ENCODE measurements around the gene TTC3. TPM values are rescaled to one million over a fixed set of nuclear protein-coding genes. Genes with fewer than 3 reads are reported as not detected.

TTC3 gene
- total RNA-seq, 4 donors from 2014 or later: 96.5 to 195 (median 122) TPM

- Histone ChIP-seq H3K36me3 (no peaks in the 10 kb centered on the region), H3K4me1 (peaks cover 14% of the 10 kb centered on the region), H3K27me3 (no peaks in the 10 kb centered on the region), H3K27ac (no peak overlapping the region), H3K4me3 (no peak overlapping the region), H3K9me3 (no peaks in the 10 kb centered on the region)
- no peak for DNase-seq (ENCODE audit: low spot score in 2 of 2)
- TF ChIP-seq POLR2AphosphoS5 (IDR thresholded peaks at IDR 0.05) (no peak), CTCF (IDR thresholded peaks at IDR 0.05) (no peak), EP300 (IDR thresholded peaks at IDR 0.05) (no peak), POLR2A (IDR thresholded peaks at IDR 0.05) (no peak)
Observed at GRCh38 chr21:37082856-37083528, 9.9 kb downstream of the TTC3 start.

- TF ChIP-seq POLR2AphosphoS5 (IDR thresholded peaks at IDR 0.05): no peak
- no peak for TF ChIP-seq CTCF (IDR thresholded peaks at IDR 0.05)
- no peak for TF ChIP-seq POLR2A (IDR thresholded peaks at IDR 0.05)
- no peak for TF ChIP-seq EP300 (IDR thresholded peaks at IDR 0.05)
- no peaks in the 10 kb centered on the region for H3K27me3 ChIP-seq
- H3K36me3 ChIP-seq: no peaks in the 10 kb centered on the region
- no peak for DNase-seq (ENCODE audit: low spot score in 2 of 2)
- peaks cover 14% of the 10 kb centered on the region for H3K4me1 ChIP-seq
- WGBS: 78% methylated on average over 3 of the region's 3 CpGs
- H3K9me3 ChIP-seq: no peaks in the 10 kb centered on the region
- no peak overlapping the region for H3K4me3 ChIP-seq
- no peak overlapping the region for H3K27ac ChIP-seq
Observed at GRCh38 chr21:37085726-37086125, 12.7 kb downstream of the TTC3 start.

GRCh38 chr21:37087188-37087587, 14.1 kb downstream of the TTC3 start:
- peaks cover 14% of the 10 kb centered on the region for H3K4me1 ChIP-seq
- DNase-seq (ENCODE audit: low spot score in 2 of 2): no peak
- TF ChIP-seq CTCF (IDR thresholded peaks at IDR 0.05): peak in 1 of 2 donors; percentile 10
- TF ChIP-seq EP300 (IDR thresholded peaks at IDR 0.05): no peak
- no peak overlapping the region for H3K4me3 ChIP-seq
- H3K27ac ChIP-seq: no peak overlapping the region
- no peaks in the 10 kb centered on the region for H3K36me3 ChIP-seq
- 54% methylated on average over 5 of the region's 5 CpGs for WGBS
- H3K9me3 ChIP-seq: no peaks in the 10 kb centered on the region
- H3K27me3 ChIP-seq: no peaks in the 10 kb centered on the region

- H3K27me3 ChIP-seq: no peaks in the 10 kb centered on the region
- 73% methylated on average over 5 of the region's 5 CpGs for WGBS
- no peak overlapping the region for H3K4me3 ChIP-seq
- peaks cover 7% of the 10 kb centered on the region for H3K4me1 ChIP-seq
- TF ChIP-seq CTCF (IDR thresholded peaks at IDR 0.05): no peak
- TF ChIP-seq POLR2A (IDR thresholded peaks at IDR 0.05): no peak
- no peak for TF ChIP-seq EP300 (IDR thresholded peaks at IDR 0.05)
- no peak for TF ChIP-seq POLR2AphosphoS5 (IDR thresholded peaks at IDR 0.05)
- H3K27ac ChIP-seq: no peak overlapping the region
- no peaks in the 10 kb centered on the region for H3K36me3 ChIP-seq
- no peaks in the 10 kb centered on the region for H3K9me3 ChIP-seq
- DNase-seq (ENCODE audit: low spot score in 2 of 2): no peak
Observed at GRCh38 chr21:37088186-37088735, 15.2 kb downstream of the TTC3 start.

- TF ChIP-seq POLR2AphosphoS5 (IDR thresholded peaks at IDR 0.05): no peak
- no peak for TF ChIP-seq CTCF (IDR thresholded peaks at IDR 0.05)
- no peak for TF ChIP-seq POLR2A (IDR thresholded peaks at IDR 0.05)
- Histone ChIP-seq H3K27me3 (no peaks in the 10 kb centered on the region), H3K4me1 (no peaks in the 10 kb centered on the region), H3K9me3 (no peaks in the 10 kb centered on the region), H3K36me3 (peaks cover 39% of the 10 kb centered on the region), H3K27ac (no peak overlapping the region), H3K4me3 (no peak overlapping the region)
- DNase-seq (ENCODE audit: low spot score in 2 of 2): no peak
Observed at GRCh38 chr21:37093977-37094376, 20.9 kb downstream of the TTC3 start.
